ENCODE data around the gene CDK2AP2. TPM values are rescaled to one million over a fixed set of nuclear protein-coding genes. Genes with fewer than 3 reads are reported as not detected.
"Not testable (repeated sequence)": the region's sequence is repeated elsewhere in the genome, so short reads cannot be mapped to it uniquely, and the experiment has no call there.

CDK2AP2 gene, protein sequence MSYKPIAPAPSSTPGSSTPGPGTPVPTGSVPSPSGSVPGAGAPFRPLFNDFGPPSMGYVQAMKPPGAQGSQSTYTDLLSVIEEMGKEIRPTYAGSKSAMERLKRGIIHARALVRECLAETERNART
- total RNA-seq (ENCODE audit: unreplicated experiment) = 27.8 TPM
- long read RNA-seq, transcript CDK2AP2-201 (4 exons, 1,378 nt) = major isoform, 16 of 24 reads
- long read RNA-seq, partial matches to known transcripts = 2 of 24 reads
- long read RNA-seq, other reads (novel, unspliced or antisense) = 2 of 24 reads

DNA sequence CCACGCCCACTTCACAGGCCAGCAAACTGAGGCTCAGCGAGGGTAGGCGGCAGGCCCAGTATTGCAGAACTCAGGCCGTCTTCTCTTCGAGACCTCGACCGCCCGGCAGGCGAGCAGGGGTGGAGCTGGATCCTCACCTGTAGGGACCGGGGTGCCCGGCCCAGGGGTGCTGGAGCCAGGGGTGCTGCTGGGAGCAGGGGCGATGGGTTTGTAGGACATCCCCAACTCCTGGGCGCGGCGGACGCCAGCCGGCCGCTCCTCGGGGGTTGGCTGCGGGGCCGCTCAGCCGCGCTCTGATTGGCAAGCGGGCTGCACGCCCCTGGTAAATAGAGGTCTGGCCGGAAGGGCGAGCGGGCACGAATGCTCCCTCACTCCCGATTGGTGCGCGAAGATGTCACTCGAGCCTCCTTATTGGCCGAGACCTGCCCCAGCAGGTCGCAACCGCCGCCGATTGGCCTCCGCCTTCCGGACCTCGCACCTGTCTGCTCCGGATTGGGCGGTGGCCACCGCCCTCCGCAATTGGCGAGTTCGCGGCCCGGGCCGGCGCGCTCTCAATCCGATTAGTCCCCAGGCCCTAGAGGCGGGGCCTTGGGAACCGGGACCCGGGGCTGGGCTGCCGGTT lies at the start of gene CDK2AP2:
Gene CDK2AP2 (minus strand): TSS at position 299 of the 622 bp plus-strand sequence. CDS start 80 bp downstream, at position 219.
- peak within 1 kb of the TSS; percentile 93 for H3K27ac Mint-ChIP-seq (ENCODE audit: unreplicated experiment)
- TF ChIP-seq, protein P1, sequence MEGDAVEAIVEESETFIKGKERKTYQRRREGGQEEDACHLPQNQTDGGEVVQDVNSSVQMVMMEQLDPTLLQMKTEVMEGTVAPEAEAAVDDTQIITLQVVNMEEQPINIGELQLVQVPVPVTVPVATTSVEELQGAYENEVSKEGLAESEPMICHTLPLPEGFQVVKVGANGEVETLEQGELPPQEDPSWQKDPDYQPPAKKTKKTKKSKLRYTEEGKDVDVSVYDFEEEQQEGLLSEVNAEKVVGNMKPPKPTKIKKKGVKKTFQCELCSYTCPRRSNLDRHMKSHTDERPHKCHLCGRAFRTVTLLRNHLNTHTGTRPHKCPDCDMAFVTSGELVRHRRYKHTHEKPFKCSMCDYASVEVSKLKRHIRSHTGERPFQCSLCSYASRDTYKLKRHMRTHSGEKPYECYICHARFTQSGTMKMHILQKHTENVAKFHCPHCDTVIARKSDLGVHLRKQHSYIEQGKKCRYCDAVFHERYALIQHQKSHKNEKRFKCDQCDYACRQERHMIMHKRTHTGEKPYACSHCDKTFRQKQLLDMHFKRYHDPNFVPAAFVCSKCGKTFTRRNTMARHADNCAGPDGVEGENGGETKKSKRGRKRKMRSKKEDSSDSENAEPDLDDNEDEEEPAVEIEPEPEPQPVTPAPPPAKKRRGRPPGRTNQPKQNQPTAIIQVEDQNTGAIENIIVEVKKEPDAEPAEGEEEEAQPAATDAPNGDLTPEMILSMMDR (IDR thresholded peaks at IDR 0.05; ENCODE audit: unreplicated experiment) = no peak
- no peaks in the 10 kb centered on the region for H3K9me3 Mint-ChIP-seq (ENCODE audit: unreplicated experiment)
- peak within 1 kb of the TSS; percentile 93 for H3K4me3 Mint-ChIP-seq (ENCODE audit: unreplicated experiment)
- peaks cover 1% of the 10 kb centered on the region for H3K36me3 Mint-ChIP-seq (ENCODE audit: low read depth, unreplicated experiment)
- H3K4me1 Mint-ChIP-seq (ENCODE audit: unreplicated experiment) = peaks cover 19% of the 10 kb centered on the region
- H3K27me3 Mint-ChIP-seq (ENCODE audit: unreplicated experiment) = peaks cover 10% of the 10 kb centered on the region
- peak; percentile 98 for DNase-seq (ENCODE audit: low spot score)

DNA sequence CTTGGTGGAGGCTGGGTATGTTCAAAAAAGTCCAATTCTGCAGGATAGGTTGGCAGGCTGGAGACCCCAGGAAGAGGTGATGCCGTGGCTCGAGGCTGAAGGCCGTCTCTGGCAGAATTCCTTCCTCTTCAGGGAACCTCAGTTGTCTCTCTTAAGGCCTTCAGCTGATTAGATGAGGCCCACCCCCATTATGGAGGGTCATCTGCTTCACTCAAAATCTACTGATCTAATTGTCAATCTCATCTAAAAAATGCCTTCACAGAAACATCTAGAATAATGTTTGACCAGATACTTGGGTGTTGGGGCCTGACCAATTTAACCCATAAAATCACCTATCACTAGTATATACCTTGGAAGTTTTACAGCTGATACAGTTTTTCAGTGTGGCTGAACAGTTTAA lies 48.3 kb upstream of the CDK2AP2 start:
- H3K27me3 Mint-ChIP-seq (ENCODE audit: unreplicated experiment) = no peaks in the 10 kb centered on the region

DNA sequence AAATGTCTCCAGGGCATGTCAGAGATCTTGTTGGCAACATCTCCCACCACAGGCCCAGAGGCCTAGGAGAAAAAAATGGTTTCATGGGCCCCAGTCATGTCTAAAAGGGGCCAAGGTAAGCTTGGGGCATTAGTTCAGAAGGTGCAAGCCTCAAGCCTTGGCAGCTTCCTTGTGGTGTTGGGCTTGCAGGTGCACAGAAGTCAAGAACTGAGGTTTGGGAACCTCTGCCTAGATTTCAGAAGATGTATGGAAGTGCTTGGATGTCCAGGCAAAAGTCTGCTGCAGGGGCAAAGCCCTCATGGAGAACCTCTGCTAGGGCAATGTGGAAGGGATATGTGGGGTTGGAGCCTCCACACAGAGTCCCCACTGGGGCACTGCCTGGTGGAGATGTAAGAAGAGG lies 43.7 kb upstream of the CDK2AP2 start:
- H3K4me1 Mint-ChIP-seq (ENCODE audit: unreplicated experiment) = not testable (repeated sequence)

More for the DNA sequence above, 48.3 kb upstream of the CDK2AP2 start:
- H3K4me3 Mint-ChIP-seq (ENCODE audit: unreplicated experiment) = no peak overlapping the region
- TF ChIP-seq, protein P1 (IDR thresholded peaks at IDR 0.05; ENCODE audit: unreplicated experiment) = no peak
- H3K9me3 Mint-ChIP-seq (ENCODE audit: unreplicated experiment) = peaks cover 7% of the 10 kb centered on the region
- DNase-seq (ENCODE audit: low spot score) = no peak
- H3K27ac Mint-ChIP-seq (ENCODE audit: unreplicated experiment) = no peak overlapping the region
- H3K4me1 Mint-ChIP-seq (ENCODE audit: unreplicated experiment) = no peaks in the 10 kb centered on the region
- H3K36me3 Mint-ChIP-seq (ENCODE audit: low read depth, unreplicated experiment) = no peaks in the 10 kb centered on the region

DNA sequence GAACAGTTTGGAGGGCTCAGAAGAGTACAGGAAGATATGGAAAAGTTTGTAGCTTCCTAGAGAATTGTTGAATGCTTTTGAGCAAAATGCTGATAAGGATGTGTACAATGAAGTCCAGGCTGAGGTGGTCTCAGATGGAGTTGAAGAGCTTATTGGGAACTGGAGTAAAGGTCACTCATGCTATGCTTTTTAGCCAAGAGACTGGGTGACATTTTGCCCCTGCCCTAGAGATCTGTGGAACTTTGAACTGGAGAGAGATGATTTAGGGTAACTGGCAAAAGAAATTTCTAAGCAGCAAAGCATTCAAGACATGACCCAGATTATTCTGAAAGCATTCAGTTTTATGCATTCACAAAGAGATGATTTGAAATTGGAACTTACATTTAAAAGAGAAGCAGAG lies 43.2 kb upstream of the CDK2AP2 start:
- peaks cover 13% of the 10 kb centered on the region for H3K9me3 Mint-ChIP-seq (ENCODE audit: unreplicated experiment)
- no peak for DNase-seq (ENCODE audit: low spot score)
- H3K4me1 Mint-ChIP-seq (ENCODE audit: unreplicated experiment) = no peaks in the 10 kb centered on the region
- no peak overlapping the region for H3K27ac Mint-ChIP-seq (ENCODE audit: unreplicated experiment)
- no peaks in the 10 kb centered on the region for H3K36me3 Mint-ChIP-seq (ENCODE audit: low read depth, unreplicated experiment)
- H3K4me3 Mint-ChIP-seq (ENCODE audit: unreplicated experiment) = no peak overlapping the region
- TF ChIP-seq, protein P1 (IDR thresholded peaks at IDR 0.05; ENCODE audit: unreplicated experiment) = no peak
- no peaks in the 10 kb centered on the region for H3K27me3 Mint-ChIP-seq (ENCODE audit: unreplicated experiment)

More for the DNA sequence above, 43.7 kb upstream of the CDK2AP2 start:
- DNase-seq (ENCODE audit: low spot score); H3K4me3 Mint-ChIP-seq (ENCODE audit: unreplicated experiment); H3K27ac Mint-ChIP-seq (ENCODE audit: unreplicated experiment); H3K27me3 Mint-ChIP-seq (ENCODE audit: unreplicated experiment); H3K36me3 Mint-ChIP-seq (ENCODE audit: low read depth, unreplicated experiment): not testable (repeated sequence)
- H3K9me3 Mint-ChIP-seq (ENCODE audit: unreplicated experiment) = peaks cover 13% of the 10 kb centered on the region

DNA sequence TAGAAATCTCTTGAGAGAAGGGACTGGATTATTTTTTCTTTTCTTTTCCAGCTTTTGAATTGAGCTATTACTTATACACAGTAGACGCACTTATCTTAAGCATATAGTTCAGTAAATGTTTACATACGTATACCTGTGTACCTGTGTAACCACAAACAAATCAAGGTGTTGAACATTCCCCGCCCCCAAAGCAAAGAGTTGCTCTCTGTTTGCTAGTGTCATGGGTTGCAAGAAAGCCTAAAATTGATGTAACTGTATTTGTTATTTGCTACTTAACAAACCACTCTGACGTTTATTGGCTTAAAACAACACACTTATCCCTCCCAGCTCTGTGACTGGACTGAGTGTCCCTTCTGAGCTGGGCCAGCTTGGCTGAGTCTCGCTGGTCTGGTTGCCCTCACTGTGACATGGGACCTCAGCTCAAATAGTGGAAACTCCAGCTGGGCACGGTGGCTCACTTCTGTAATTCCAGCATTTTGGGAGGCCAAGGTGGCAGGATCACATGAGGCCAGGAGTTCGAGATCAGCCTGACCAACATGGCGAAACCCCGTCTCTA lies 40.7 kb upstream of the CDK2AP2 start:
- no peaks in the 10 kb centered on the region for H3K4me1 Mint-ChIP-seq (ENCODE audit: unreplicated experiment)
- TF ChIP-seq, protein P1 (IDR thresholded peaks at IDR 0.05; ENCODE audit: unreplicated experiment) = no peak

DNA sequence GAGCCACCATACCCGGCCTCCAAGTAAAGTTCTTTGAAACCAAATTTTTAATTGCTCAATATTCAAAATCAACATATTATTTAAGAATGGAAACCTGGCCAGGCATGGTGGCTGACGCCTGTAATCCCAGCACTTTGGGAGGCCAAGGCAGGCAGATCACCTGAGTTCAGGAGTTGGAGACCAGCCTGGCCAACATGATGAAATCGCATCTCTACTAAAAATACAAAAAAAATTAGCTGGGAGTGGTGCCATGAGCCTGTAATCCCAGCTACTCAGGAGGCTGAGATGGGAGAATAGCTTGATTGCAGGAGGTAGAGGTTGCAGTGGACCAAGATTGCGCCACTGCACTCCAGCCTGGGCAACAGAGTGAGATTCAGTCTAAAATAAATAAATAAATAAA lies 40.1 kb upstream of the CDK2AP2 start:
- not testable (repeated sequence) for H3K27ac Mint-ChIP-seq (ENCODE audit: unreplicated experiment); H3K36me3 Mint-ChIP-seq (ENCODE audit: low read depth, unreplicated experiment); DNase-seq (ENCODE audit: low spot score); H3K27me3 Mint-ChIP-seq (ENCODE audit: unreplicated experiment); H3K4me1 Mint-ChIP-seq (ENCODE audit: unreplicated experiment); H3K4me3 Mint-ChIP-seq (ENCODE audit: unreplicated experiment)
- H3K9me3 Mint-ChIP-seq (ENCODE audit: unreplicated experiment) = peaks cover 13% of the 10 kb centered on the region

More for the DNA sequence above, 40.7 kb upstream of the CDK2AP2 start:
- peaks cover 13% of the 10 kb centered on the region for H3K9me3 Mint-ChIP-seq (ENCODE audit: unreplicated experiment)
- no peaks in the 10 kb centered on the region for H3K27me3 Mint-ChIP-seq (ENCODE audit: unreplicated experiment)
- H3K27ac Mint-ChIP-seq (ENCODE audit: unreplicated experiment) = no peak overlapping the region
- H3K36me3 Mint-ChIP-seq (ENCODE audit: low read depth, unreplicated experiment) = no peaks in the 10 kb centered on the region
- H3K4me3 Mint-ChIP-seq (ENCODE audit: unreplicated experiment) = no peak overlapping the region
- DNase-seq (ENCODE audit: low spot score) = no peak

All from endothelial cell (in vitro differentiated cells).